ENCODE results near the gene AGBL3.

DNA sequence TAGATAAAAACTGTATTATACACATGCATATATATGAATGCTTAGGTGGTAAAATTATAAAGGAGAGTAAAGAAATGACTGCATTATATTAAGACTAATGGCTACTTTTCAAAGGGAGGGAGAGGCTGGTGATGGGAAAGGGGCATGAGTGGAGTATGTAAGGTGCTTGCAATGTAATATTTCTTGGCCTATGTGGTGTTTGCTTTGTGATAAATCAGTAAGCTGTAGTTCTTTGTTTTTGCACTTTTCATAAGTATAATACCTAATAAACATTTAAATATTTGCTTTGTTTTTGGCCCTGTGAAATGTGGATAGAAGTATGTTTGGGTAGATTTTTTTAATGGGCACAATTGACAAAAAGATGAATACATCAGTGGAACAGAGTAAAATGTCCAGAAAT, 25.9 kb downstream of the AGBL3 start:
- TF ChIP-seq POLR2AphosphoS5 (IDR thresholded peaks at IDR 0.05; ENCODE audit: borderline replicate concordance, low read depth, low read length) (no peak), EZH2 (IDR thresholded peaks at IDR 0.05) (no peak)

All from SK-N-MC (cell line).